MCF 10A (cell line): ENCODE measurements around the gene GTF2IRD1. TPM values are rescaled to one million over a fixed set of nuclear protein-coding genes. Genes with fewer than 3 reads are reported as not detected.
"Not testable (repeated sequence)": the region's sequence is repeated elsewhere in the genome, so short reads cannot be mapped to it uniquely, and the experiment has no call there.

Source experiments
- BruUV-seq: library from RNA; stranded (reverse); fragments of 400-500 nt; replicated peaks from 2 replicates; lab custom pipeline; 2021; lab: Mats Ljungman, UMichigan
- CTCF ChIA-PET: fragments of 300-600 bp; sonication (Branson Sonifier 250); formaldehyde crosslinking; extraction: SDS; loops from one replicate; lab custom pipeline; 2021; ENCODE audit warnings: antibody characterized with exemption, inconsistent platforms; lab: Yijun Ruan, JAX
- POLR2A ChIA-PET: fragments of 300-600, 350-650 bp; sonication (Branson Sonifier 250); formaldehyde crosslinking; extraction: SDS; loops from one replicate; lab custom pipeline; 2020; ENCODE audit warnings: antibody characterized with exemption, inconsistent platforms; lab: Yijun Ruan, JAX
- DNase-seq: peaks from one replicate; pipeline ENCODE4 v3.0.0-alpha.2; 2018; ENCODE audit not compliant: unreplicated experiment
- H3K27ac Mint-ChIP-seq: one replicate; pipeline ENCODE4 v1.8.0; 2022; ENCODE audit warnings: mild to moderate bottlenecking, low read depth, mixed read lengths; ENCODE audit not compliant: unreplicated experiment
- H3K27me3 Mint-ChIP-seq: one replicate; pipeline ENCODE4 v1.8.0; 2022; ENCODE audit warnings: mixed read lengths; ENCODE audit not compliant: insufficient read depth, unreplicated experiment
- H3K36me3 Mint-ChIP-seq: one replicate; pipeline ENCODE4 v1.8.0; 2022; ENCODE audit warnings: mild to moderate bottlenecking, moderate library complexity, mixed read lengths; ENCODE audit not compliant: insufficient read depth, unreplicated experiment
- H3K4me1 Mint-ChIP-seq: one replicate; pipeline ENCODE4 v1.8.0; 2022; ENCODE audit warnings: mixed read lengths; ENCODE audit not compliant: insufficient read depth, unreplicated experiment
- H3K4me3 Mint-ChIP-seq: one replicate; pipeline ENCODE4 v1.8.0; 2022; ENCODE audit warnings: mild to moderate bottlenecking, moderate library complexity, mixed read lengths; ENCODE audit not compliant: unreplicated experiment
- H3K9me3 Mint-ChIP-seq: one replicate; pipeline ENCODE4 v1.8.0; 2022; ENCODE audit warnings: mixed read lengths; ENCODE audit not compliant: unreplicated experiment
- intact Hi-C: fragments of 100-400 bp; cut with micrococcal nuclease; formaldehyde crosslinking; loops from 2 replicates; pipeline ENCODE4 v1.14.1; 2022
- total RNA-seq: library from RNA; stranded (reverse); gene quantifications from 2 replicates; pipeline ENCODE4 v1.2.3, GENCODE V29; 2022
- TF ChIP-seq, protein P1 (sequence below): fragments of 200-600 bp; IDR thresholded peaks from one replicate; pipeline ENCODE4 v1.8.0; 2022; ENCODE audit warnings: antibody characterized with exemption, mild to moderate bottlenecking; ENCODE audit not compliant: unreplicated experiment

The GTF2IRD1 gene
- total RNA-seq, 1 experiment from 2014 or later = 77.6 TPM

DNA sequence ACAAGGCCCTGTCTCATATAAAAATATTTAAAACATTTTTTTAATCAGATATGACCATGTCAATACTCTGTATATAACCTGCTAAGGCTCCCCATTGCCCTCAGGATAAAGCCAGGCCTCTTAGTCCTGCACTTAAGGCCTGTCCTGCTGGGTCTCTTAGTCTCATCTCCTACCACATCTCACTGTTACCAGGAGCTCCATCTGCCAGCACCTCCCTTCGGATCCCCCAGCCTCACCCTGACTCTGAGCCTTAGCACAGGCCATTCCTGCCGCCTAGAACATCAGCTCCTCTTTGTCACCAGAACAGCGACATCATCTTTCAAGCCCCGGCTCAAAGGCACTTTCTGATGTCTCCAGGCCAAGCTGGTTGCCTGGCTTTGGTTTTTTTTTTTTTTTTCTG, 25.7 kb upstream of the GTF2IRD1 start:
- intact Hi-C loops = no loop called here
- Mint-ChIP-seq H3K9me3 (no peaks in the 10 kb centered on the region), H3K4me3 (no peak overlapping the region), H3K36me3 (no peaks in the 10 kb centered on the region), H3K4me1 (no peaks in the 10 kb centered on the region), H3K27me3 (no peaks in the 10 kb centered on the region), H3K27ac (no peak overlapping the region)
- ChIA-PET POLR2A (interaction anchor here (1.6 kb wide), 1 partner anchor 51 kb away, joined by 3 read pairs; no protein-coding TSS in a partner anchor), CTCF (interaction anchor here (0.6 to 5.3 kb wide), 8 partner anchors 9 to 191 kb away, joined by 3 to 26 read pairs (median 3); no protein-coding TSS in a partner anchor)
- no TSS peak for BruUV-seq
- no peak for DNase-seq
- TF ChIP-seq, protein P1, sequence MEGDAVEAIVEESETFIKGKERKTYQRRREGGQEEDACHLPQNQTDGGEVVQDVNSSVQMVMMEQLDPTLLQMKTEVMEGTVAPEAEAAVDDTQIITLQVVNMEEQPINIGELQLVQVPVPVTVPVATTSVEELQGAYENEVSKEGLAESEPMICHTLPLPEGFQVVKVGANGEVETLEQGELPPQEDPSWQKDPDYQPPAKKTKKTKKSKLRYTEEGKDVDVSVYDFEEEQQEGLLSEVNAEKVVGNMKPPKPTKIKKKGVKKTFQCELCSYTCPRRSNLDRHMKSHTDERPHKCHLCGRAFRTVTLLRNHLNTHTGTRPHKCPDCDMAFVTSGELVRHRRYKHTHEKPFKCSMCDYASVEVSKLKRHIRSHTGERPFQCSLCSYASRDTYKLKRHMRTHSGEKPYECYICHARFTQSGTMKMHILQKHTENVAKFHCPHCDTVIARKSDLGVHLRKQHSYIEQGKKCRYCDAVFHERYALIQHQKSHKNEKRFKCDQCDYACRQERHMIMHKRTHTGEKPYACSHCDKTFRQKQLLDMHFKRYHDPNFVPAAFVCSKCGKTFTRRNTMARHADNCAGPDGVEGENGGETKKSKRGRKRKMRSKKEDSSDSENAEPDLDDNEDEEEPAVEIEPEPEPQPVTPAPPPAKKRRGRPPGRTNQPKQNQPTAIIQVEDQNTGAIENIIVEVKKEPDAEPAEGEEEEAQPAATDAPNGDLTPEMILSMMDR = no peak

DNA sequence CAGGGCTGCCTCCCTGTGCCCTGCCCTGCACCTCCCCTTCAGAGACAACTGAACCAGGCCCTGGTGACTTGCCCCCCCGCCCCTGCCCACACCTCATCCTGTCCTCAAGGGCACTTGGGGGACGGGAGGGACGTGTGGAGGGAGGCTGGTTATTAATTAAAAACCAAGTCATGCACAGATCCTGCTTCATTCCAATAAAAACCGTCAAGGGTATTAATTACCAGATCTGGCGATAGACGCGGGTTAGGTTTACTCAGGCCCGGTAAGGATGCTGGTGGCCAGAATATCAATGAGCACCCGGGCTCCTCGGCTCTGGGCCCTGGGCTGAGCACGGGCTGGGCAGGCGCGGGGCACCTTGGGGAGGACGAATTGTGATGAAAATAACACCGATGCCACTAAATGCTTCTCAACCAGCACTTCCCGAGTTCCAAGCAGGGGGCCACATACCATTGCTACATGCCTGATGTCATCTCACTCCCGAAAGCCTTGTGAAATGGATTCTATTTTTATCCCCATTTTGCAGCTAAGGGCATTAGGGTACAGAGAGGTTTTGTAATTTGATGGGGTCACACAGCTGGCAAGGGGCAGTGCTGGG, 24.5 kb upstream of the GTF2IRD1 start:
- no peaks in the 10 kb centered on the region for H3K4me1 Mint-ChIP-seq
- ChIA-PET POLR2A (interaction anchor here (0.7 kb wide), 1 partner anchor 146 kb away, joined by 4 read pairs; no protein-coding TSS in a partner anchor), CTCF (interaction anchor here (0.5 to 5.3 kb wide), 5 partner anchors 9 to 289 kb away, joined by 3 to 26 read pairs (median 4); no protein-coding TSS in a partner anchor)
- peak; percentile 33 for DNase-seq
- no peak overlapping the region for H3K4me3 Mint-ChIP-seq
- intact Hi-C loops = no loop called here
- BruUV-seq = no TSS peak
- H3K27ac Mint-ChIP-seq = no peak overlapping the region
- H3K27me3 Mint-ChIP-seq = no peaks in the 10 kb centered on the region
- H3K9me3 Mint-ChIP-seq = no peaks in the 10 kb centered on the region
- TF ChIP-seq, protein P1 = no peak
- H3K36me3 Mint-ChIP-seq = no peaks in the 10 kb centered on the region

DNA sequence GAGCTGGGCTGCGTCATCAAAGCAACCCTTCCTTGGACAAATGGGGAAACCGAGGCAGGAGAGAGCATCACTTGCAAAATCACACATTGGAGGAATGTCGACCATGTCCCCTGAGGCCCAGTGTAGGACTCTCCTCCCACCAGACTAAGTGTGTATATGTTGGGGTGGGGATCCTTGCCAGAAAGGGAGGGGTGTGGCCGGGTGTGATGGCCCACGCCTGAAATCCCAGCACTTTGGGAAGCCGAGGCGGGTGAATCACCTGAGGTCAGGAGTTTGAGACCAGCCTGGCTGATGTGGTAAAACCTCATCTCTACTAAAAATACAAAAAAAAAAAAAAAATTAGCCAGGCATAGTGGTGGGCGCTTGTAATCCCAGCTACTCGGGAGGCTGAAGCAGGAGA, 23.3 kb upstream of the GTF2IRD1 start:
- peak; percentile 26 for DNase-seq
- CTCF ChIA-PET = interaction anchor here (0.6 to 5.3 kb wide), 4 partner anchors 9 to 251 kb away, joined by 3 to 26 read pairs (median 4); no protein-coding TSS in a partner anchor
- H3K27ac Mint-ChIP-seq = not testable (repeated sequence)

DNA sequence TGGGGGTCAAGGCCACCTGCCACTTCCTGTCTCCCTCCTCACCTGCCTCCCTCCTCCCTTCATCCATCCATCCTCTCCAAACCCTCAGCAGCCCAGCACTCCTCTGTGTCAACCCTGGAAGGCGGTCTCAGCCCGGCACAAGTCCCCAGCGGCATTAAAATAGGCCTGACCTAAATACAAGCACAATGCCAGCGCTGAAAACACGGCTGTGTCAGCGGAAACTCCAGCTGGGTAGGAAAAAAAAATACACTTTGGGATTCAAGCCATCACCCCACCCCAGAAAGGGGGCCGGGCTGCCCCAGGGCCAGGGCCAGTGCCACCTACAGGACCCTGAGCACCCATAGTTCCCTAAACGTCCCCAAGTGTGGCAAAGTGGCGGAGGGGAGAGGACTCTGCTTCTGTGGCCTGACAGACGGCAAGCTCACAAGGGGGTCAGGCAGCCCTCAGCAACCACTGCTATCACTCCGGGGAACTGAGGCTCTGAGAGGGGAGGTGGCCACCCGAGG, 22.7 kb upstream of the GTF2IRD1 start:
- no TSS peak for BruUV-seq
- POLR2A ChIA-PET = no interaction called here
- no peak overlapping the region for H3K27ac Mint-ChIP-seq
- intact Hi-C loops = no loop called here
- TF ChIP-seq, protein P1 = no peak
- no peaks in the 10 kb centered on the region for H3K36me3 Mint-ChIP-seq
- H3K4me1 Mint-ChIP-seq = no peaks in the 10 kb centered on the region
- H3K4me3 Mint-ChIP-seq = no peak overlapping the region
- H3K27me3 Mint-ChIP-seq = no peaks in the 10 kb centered on the region
- DNase-seq = no peak
- CTCF ChIA-PET = interaction anchor here (0.7 to 1.5 kb wide), 4 partner anchors 8 to 1572 kb away, joined by 3 to 6 read pairs (median 4); no protein-coding TSS in a partner anchor
- no peaks in the 10 kb centered on the region for H3K9me3 Mint-ChIP-seq

More for the DNA sequence above, 23.3 kb upstream of the GTF2IRD1 start:
- H3K9me3 Mint-ChIP-seq, BruUV-seq, H3K4me3 Mint-ChIP-seq, intact Hi-C loops, H3K27me3 Mint-ChIP-seq, POLR2A ChIA-PET, H3K4me1 Mint-ChIP-seq, H3K36me3 Mint-ChIP-seq: not testable (repeated sequence)

DNA sequence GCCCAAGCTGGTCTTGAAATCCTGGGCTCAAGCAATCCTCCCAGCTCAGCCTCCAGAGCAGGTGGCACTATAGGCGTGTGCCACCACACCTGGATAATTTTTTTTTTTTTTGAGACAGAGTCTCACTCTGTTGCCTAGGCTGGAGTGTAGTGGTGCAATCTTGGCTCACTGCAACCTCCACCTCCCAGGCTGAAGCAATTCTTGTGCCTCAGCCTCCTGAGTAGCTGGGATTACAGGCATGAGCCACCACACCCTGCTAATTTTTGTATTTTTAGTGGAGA, 16.5 kb upstream of the GTF2IRD1 start:
- H3K27me3 Mint-ChIP-seq, H3K36me3 Mint-ChIP-seq, H3K4me3 Mint-ChIP-seq, DNase-seq, BruUV-seq, intact Hi-C loops, H3K9me3 Mint-ChIP-seq, H3K4me1 Mint-ChIP-seq, H3K27ac Mint-ChIP-seq: not testable (repeated sequence)
- ChIA-PET CTCF (interaction anchor here (0.7 kb wide), 3 partner anchors 9 to 40 kb away, joined by 3 to 4 read pairs (median 3); no protein-coding TSS in a partner anchor), POLR2A (interaction anchor here (0.6 to 0.7 kb wide), 2 partner anchors 65 to 231 kb away, joined by 3 read pairs; no protein-coding TSS in a partner anchor)
